ENCODE results near the gene TBC1D30. TPM values are rescaled to one million over a fixed set of nuclear protein-coding genes. Genes with fewer than 3 reads are reported as not detected.

TBC1D30 gene
- total and polyA plus RNA-seq, 9 donors, result 0.98 to 2.5 (median 1.4) TPM

Other genes with a start within 250 kb of the TBC1D30 start
- gene RASSF3, start 214.2 kb upstream of the TBC1D30 start, total RNA-seq, result 32.5 TPM
- 10 to 100 TPM; 53.3 to 69.1 (median 61.3) TPM for gene RASSF3, start 214.2 kb upstream of the TBC1D30 start, polyA plus RNA-seq (ENCODE audit: insufficient read depth in 1 of 8, insufficient read length in 8 of 8, low replicate concordance in 1 of 8)
- gene GNS, start 65.2 kb upstream of the TBC1D30 start, total RNA-seq, result 65.7 TPM
- 10 to 100 TPM; 52.3 to 85.0 (median 68.7) TPM for gene GNS, start 65.2 kb upstream of the TBC1D30 start, polyA plus RNA-seq (ENCODE audit: insufficient read depth in 1 of 8, insufficient read length in 8 of 8, low replicate concordance in 1 of 8)

Data from muscle of leg (tissue), 9 donors.